Measurements from ENCODE around the gene KRTAP9-1. TPM values are rescaled to one million over a fixed set of nuclear protein-coding genes. Genes with fewer than 3 reads are reported as not detected.

KRTAP9-1 gene
- total and polyA plus RNA-seq, 2 donors (not counting 3 experiments of a cell fraction or from before 2014, with no cell fraction given): not detected

DNA sequence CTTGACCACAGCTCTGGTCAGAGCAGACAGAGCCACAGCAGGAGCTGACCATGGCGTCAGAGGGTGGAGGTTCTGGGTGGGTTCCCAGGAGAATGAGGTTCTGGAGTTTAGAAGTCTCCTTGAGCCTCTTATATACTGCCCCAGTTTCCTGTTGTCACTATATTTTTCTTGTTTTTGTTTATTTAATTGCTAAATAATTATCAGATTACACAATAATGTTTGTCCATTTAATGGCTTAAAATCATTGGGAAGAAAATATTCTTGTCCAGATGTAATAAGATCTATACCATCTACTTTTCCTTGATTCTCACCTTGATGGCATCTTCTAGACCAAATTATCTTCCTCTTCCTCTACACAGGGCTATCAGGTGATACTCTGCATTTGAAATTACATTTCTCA, 21.6 kb upstream of the KRTAP9-1 start, which contains the start of gene KRTAP4-3:
TSS of gene KRTAP4-3 (minus strand) at position 101 of the 400 bp plus-strand sequence. CDS start at position 52, 49 bp downstream.
- Histone ChIP-seq H3K4me1 (ENCODE audit: control insufficient read depth, extremely low read depth, insufficient read depth, low read length) (no peaks in the 10 kb centered on the region), H4K20me1 (replicated peaks; ENCODE audit: control insufficient read depth, extremely low read depth, insufficient read depth, low read length) (no peaks in the 10 kb centered on the region), H3K4me3 (replicated peaks in 1 of 3; ENCODE audit: insufficient read depth in 1 of 3, low read depth in 1 of 3, low read length in 3 of 3) (no peak within 1 kb of the TSS), H3K4me2 (ENCODE audit: insufficient read depth, low read length) (no peak within 1 kb of the TSS), H3K9me3 (replicated peaks; ENCODE audit: control insufficient read depth, insufficient read depth, low read length) (no peaks in the 10 kb centered on the region), H3K9ac (replicated peaks; ENCODE audit: extremely low read depth, insufficient read depth, low read length) (no peak within 1 kb of the TSS), H3K9me1 (replicated peaks; ENCODE audit: control insufficient read depth, extremely low read depth, insufficient read depth, low read length) (no peaks in the 10 kb centered on the region), H2AFZ (ENCODE audit: low read depth, low read length) (no peak within 1 kb of the TSS), H3K79me2 (ENCODE audit: control insufficient read depth, insufficient read depth, low read length) (no peaks in the 10 kb centered on the region), H3K36me3 (ENCODE audit: control insufficient read depth in 2 of 2, extremely low read depth in 1 of 2, insufficient read depth in 2 of 2, low read length in 2 of 2) (no peaks in the 10 kb centered on the region), H3K27ac (ENCODE audit: insufficient read depth, low read depth, low read length) (no peak within 1 kb of the TSS), H3K27me3 (ENCODE audit: control insufficient read depth in 2 of 2, insufficient read depth in 2 of 2, low read length in 2 of 2) (no peaks in the 10 kb centered on the region)
- TF ChIP-seq FOS (IDR thresholded peaks at IDR 0.05; ENCODE audit: borderline replicate concordance, insufficient read depth, low read length): no peak
- TF ChIP-seq, protein P1, sequence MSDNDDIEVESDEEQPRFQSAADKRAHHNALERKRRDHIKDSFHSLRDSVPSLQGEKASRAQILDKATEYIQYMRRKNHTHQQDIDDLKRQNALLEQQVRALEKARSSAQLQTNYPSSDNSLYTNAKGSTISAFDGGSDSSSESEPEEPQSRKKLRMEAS (IDR thresholded peaks at IDR 0.05; ENCODE audit: insufficient read depth, insufficient read length): no peak
- no peak for TF ChIP-seq GATA2 (IDR thresholded peaks at IDR 0.05; ENCODE audit: insufficient read depth, insufficient read length, low read depth, low read length)
- no peak for TF ChIP-seq POLR2AphosphoS5 (IDR thresholded peaks at IDR 0.05; ENCODE audit: insufficient read depth, low read depth, low read length)
- no peak for TF ChIP-seq EZH2 (IDR thresholded peaks at IDR 0.05; ENCODE audit: borderline replicate concordance, low read depth, low read length, severe bottlenecking)
- TF ChIP-seq CTCF (IDR thresholded peaks at IDR 0.05; ENCODE audit: extremely low read depth in 1 of 2, insufficient read depth in 1 of 2, low read depth in 1 of 2, low read length in 2 of 2): no peak
- TF ChIP-seq JUN (IDR thresholded peaks at IDR 0.05; ENCODE audit: borderline replicate concordance, insufficient read depth, insufficient read length, low read depth): no peak
- TF ChIP-seq MYC (IDR thresholded peaks at IDR 0.05; ENCODE audit: low read depth, low read length): no peak
- TF ChIP-seq POLR2A (IDR thresholded peaks at IDR 0.05; ENCODE audit: low read depth, low read length): no peak
- dilution Hi-C loops (cut with MboI; ENCODE audit: extremely low pct_ligation_motif_present, low sequenced_read_pairs) (no loop called here), intact Hi-C loops (cut with micrococcal nuclease) (no loop called here)
- no peak for FAIRE-seq
- no peak for DNase-seq (ENCODE audit: low read depth, low spot score)
- no TSS peak for BruUV-seq (replicated peaks)
- CTCF ChIA-PET: no interaction called here
- POLR2A ChIA-PET: no interaction called here

All from endothelial cell of umbilical vein (primary cell).